ENCODE results near the gene TMEM239. TPM values are rescaled to one million over a fixed set of nuclear protein-coding genes. Genes with fewer than 3 reads are reported as not detected.

TMEM239 gene
- total RNA-seq, 1 donor from 2014 or later = not detected

DNA sequence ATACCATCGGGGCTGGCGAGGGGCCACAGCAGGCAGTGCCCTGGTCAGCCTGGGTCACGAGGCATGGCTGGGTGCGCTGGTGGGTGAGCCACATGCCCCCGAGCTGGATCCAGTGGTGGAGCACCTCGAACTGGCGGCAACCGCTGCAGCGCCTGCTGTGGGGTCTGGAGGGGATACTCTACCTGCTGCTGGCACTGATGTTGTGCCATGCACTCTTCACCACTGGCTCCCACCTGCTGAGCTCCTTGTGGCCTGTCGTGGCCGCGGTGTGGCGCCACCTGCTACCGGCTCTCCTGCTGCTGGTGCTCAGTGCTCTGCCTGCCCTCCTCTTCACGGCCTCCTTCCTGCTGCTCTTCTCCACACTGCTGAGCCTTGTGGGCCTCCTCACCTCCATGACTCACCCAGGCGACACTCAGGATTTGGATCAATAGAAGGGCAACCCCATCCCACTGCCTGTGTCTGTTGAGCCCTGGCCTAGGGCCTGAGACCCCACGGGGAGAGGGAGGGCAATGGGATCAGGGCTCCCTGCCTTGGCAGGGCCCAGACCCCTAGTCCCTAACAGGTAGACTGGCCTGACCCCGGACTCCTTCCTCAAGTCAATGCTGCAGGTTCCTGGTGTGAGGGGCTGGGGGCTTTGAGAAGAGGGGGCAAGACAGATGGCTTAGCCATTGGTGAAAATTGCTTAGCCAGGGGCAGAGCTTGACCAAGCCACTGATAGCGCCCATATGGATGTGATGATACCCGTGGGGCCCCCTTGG, 598 bp downstream of the TMEM239 start:
- POLR2A ChIA-PET = no interaction called here
- Mint-ChIP-seq H3K36me3 (ENCODE audit: low read depth) (no peaks in the 10 kb centered on the region), H3K27me3 (peaks cover 59% of the 10 kb centered on the region), H3K4me1 (peaks cover 1% of the 10 kb centered on the region), H3K4me3 (no peak overlapping the region), H3K9me3 (peaks cover 8% of the 10 kb centered on the region), H3K27ac (no peak overlapping the region)
- TF ChIP-seq CTCF (IDR thresholded peaks at IDR 0.05) = no peak
- no peak for DNase-seq
- intact Hi-C loops (cut with micrococcal nuclease) = no loop called here
- ATAC-seq (ENCODE audit: low read depth) = no peak
- CTCF ChIA-PET = no interaction called here

DNA sequence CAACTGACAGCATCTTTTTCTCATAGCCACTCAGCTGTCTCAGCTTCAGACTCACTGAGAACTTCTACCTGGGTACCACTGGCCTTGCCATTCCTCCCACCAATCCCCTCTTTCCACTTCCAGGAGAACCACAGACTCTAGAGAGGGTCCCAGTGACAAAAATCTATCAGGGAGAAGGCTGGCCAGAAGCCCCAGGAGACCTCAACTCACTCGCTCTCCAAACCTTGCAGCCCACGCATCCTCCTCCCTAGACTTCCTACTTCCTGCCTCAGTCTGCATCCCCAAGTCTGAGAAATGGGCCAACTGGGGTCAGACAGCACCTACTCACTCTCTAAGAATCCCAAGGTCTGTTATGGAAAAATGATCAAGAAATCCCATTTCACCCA, 1.2 kb downstream of the TMEM239 start:
- Mint-ChIP-seq H3K27ac (no peak overlapping the region), H3K36me3 (ENCODE audit: low read depth) (no peaks in the 10 kb centered on the region), H3K4me1 (peaks cover 2% of the 10 kb centered on the region), H3K9me3 (peaks cover 2% of the 10 kb centered on the region), H3K4me3 (no peak overlapping the region), H3K27me3 (peaks cover 54% of the 10 kb centered on the region)
- CTCF ChIA-PET = no interaction called here
- DNase-seq (no peak), ATAC-seq (ENCODE audit: low read depth) (no peak)
- POLR2A ChIA-PET = no interaction called here
- intact Hi-C loops (cut with micrococcal nuclease) = no loop called here
- no peak for TF ChIP-seq CTCF (IDR thresholded peaks at IDR 0.05)

DNA sequence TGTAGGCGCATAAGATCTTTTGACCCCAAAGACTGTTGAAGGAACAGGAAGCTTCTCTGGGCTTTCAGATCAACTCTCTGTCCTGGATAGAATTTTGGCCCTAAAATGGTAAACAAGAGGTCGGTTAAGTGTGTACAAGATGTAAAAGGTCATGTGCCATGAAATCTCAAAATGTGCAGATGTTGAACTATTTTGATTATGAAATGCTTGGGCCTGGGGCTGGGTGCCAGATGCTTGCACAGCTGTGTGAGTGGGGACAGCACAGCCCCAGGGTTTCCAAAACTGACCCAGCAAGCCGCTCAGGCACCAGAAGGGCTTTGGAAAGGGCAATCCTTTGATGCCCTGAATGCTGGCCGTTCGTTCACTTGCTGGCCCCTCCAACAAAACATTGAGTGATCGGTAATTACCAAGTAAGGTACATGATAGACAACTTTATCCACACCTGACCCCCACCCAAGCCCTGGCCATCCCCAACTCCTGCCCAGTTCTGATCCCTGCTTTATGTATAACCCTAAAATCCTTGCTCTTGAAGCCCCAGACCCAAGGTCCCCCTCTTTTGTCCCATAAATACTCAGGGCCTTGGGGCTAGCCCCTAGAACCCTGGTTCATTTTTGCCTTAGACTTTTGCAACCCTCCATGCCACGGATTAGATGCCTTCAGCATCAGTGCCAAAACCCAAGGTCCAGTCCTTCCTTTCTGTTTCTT, 1.9 kb downstream of the TMEM239 start:
- intact Hi-C loops (cut with micrococcal nuclease) = no loop called here
- Mint-ChIP-seq H3K27ac (no peak overlapping the region), H3K27me3 (peaks cover 48% of the 10 kb centered on the region), H3K4me3 (no peak overlapping the region), H3K4me1 (peaks cover 2% of the 10 kb centered on the region), H3K9me3 (no peaks in the 10 kb centered on the region), H3K36me3 (ENCODE audit: low read depth) (no peaks in the 10 kb centered on the region)
- TF ChIP-seq CTCF (IDR thresholded peaks at IDR 0.05) = no peak
- ATAC-seq (ENCODE audit: low read depth) (no peak), DNase-seq (no peak)
- ChIA-PET CTCF (no interaction called here), POLR2A (no interaction called here)

GRCh38 chr20:2820084-2820895, 4.1 kb downstream of the TMEM239 start:
- Mint-ChIP-seq H3K4me1 (peaks cover 2% of the 10 kb centered on the region), H3K27ac (no peak overlapping the region), H3K9me3 (no peaks in the 10 kb centered on the region), H3K36me3 (ENCODE audit: low read depth) (no peaks in the 10 kb centered on the region), H3K27me3 (peaks cover 33% of the 10 kb centered on the region), H3K4me3 (no peak overlapping the region)
- ChIA-PET POLR2A (no interaction called here), CTCF (no interaction called here)
- intact Hi-C loops (cut with micrococcal nuclease) = no loop called here
- no peak for TF ChIP-seq CTCF (IDR thresholded peaks at IDR 0.05)
- no peak for ATAC-seq (ENCODE audit: low read depth)
- no peak for DNase-seq

Measured in activated B cell treated with CpG ODN at 0.5 μM for 24 hours (primary cell).